ENCODE data around the gene RASGEF1C. TPM values are rescaled to one million over a fixed set of nuclear protein-coding genes. Genes with fewer than 3 reads are reported as not detected.

Gene RASGEF1C
- total and polyA plus RNA-seq, 2 of the 13 experiments (the other 11 are each of a cell fraction or from before 2014, with no cell fraction given): not detected

GRCh38 chr5:180126716-180127681 is 82.0 kb downstream of the RASGEF1C start (continued):
- TF ChIP-seq ZEB1 (IDR thresholded peaks at IDR 0.05; ENCODE audit: insufficient replicate concordance, low read depth) (no peak), ZNF703 (CRISPR knock-in tag; IDR thresholded peaks at IDR 0.05; ENCODE audit: borderline replicate concordance) (no peak), GABPB1 (CRISPR knock-in tag; IDR thresholded peaks at IDR 0.05) (peak; percentile 29; the same call in 1 of the 2 replicates), HOXA5 (CRISPR knock-in tag; IDR thresholded peaks at IDR 0.05) (0 out of 2 replicates have a peak, but pooled peaks have one; percentile 25), CAMTA2 (CRISPR knock-in tag; IDR thresholded peaks at IDR 0.05; ENCODE audit: borderline replicate concordance) (no peak), ZNF550 (CRISPR knock-in tag; IDR thresholded peaks at IDR 0.05; ENCODE audit: borderline replicate concordance) (no peak), KMT2A (CRISPR knock-in tag; IDR thresholded peaks at IDR 0.05) (no peak), ZNF589 (CRISPR knock-in tag; conservative IDR thresholded peaks at IDR 0.05) (no peak), ZBTB46 (CRISPR knock-in tag; IDR thresholded peaks at IDR 0.05; ENCODE audit: borderline replicate concordance) (no peak), ZNF569 (CRISPR knock-in tag; IDR thresholded peaks at IDR 0.05; ENCODE audit: borderline replicate concordance) (no peak), NONO (IDR thresholded peaks at IDR 0.05) (no peak), NONO (CRISPR knock-in tag; conservative IDR thresholded peaks at IDR 0.05) (no peak), REL (CRISPR knock-in tag; conservative IDR thresholded peaks at IDR 0.05) (no peak), FOSL2 (CRISPR knock-in tag; IDR thresholded peaks at IDR 0.05) (no peak)
- TF ChIP-seq, protein P1, sequence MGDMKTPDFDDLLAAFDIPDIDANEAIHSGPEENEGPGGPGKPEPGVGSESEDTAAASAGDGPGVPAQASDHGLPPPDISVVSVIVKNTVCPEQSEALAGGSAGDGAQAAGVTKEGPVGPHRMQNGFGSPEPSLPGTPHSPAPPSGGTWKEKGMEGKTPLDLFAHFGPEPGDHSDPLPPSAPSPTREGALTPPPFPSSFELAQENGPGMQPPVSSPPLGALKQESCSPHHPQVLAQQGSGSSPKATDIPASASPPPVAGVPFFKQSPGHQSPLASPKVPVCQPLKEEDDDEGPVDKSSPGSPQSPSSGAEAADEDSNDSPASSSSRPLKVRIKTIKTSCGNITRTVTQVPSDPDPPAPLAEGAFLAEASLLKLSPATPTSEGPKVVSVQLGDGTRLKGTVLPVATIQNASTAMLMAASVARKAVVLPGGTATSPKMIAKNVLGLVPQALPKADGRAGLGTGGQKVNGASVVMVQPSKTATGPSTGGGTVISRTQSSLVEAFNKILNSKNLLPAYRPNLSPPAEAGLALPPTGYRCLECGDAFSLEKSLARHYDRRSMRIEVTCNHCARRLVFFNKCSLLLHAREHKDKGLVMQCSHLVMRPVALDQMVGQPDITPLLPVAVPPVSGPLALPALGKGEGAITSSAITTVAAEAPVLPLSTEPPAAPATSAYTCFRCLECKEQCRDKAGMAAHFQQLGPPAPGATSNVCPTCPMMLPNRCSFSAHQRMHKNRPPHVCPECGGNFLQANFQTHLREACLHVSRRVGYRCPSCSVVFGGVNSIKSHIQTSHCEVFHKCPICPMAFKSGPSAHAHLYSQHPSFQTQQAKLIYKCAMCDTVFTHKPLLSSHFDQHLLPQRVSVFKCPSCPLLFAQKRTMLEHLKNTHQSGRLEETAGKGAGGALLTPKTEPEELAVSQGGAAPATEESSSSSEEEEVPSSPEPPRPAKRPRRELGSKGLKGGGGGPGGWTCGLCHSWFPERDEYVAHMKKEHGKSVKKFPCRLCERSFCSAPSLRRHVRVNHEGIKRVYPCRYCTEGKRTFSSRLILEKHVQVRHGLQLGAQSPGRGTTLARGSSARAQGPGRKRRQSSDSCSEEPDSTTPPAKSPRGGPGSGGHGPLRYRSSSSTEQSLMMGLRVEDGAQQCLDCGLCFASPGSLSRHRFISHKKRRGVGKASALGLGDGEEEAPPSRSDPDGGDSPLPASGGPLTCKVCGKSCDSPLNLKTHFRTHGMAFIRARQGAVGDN (CRISPR knock-in tag; IDR thresholded peaks at IDR 0.05): peak; percentile 42
- TF ChIP-seq, protein P2, sequence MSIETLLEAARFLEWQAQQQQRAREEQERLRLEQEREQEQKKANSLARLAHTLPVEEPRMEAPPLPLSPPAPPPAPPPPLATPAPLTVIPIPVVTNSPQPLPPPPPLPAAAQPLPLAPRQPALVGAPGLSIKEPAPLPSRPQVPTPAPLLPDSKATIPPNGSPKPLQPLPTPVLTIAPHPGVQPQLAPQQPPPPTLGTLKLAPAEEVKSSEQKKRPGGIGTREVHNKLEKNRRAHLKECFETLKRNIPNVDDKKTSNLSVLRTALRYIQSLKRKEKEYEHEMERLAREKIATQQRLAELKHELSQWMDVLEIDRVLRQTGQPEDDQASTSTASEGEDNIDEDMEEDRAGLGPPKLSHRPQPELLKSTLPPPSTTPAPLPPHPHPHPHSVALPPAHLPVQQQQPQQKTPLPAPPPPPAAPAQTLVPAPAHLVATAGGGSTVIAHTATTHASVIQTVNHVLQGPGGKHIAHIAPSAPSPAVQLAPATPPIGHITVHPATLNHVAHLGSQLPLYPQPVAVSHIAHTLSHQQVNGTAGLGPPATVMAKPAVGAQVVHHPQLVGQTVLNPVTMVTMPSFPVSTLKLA (IDR thresholded peaks at IDR 0.05): peak; percentile 79
- TF ChIP-seq, protein P3, sequence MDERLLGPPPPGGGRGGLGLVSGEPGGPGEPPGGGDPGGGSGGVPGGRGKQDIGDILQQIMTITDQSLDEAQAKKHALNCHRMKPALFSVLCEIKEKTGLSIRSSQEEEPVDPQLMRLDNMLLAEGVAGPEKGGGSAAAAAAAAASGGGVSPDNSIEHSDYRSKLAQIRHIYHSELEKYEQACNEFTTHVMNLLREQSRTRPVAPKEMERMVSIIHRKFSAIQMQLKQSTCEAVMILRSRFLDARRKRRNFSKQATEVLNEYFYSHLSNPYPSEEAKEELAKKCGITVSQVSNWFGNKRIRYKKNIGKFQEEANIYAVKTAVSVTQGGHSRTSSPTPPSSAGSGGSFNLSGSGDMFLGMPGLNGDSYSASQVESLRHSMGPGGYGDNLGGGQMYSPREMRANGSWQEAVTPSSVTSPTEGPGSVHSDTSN (CRISPR knock-in tag; IDR thresholded peaks at IDR 0.05): no peak
- TF ChIP-seq, protein P4, sequence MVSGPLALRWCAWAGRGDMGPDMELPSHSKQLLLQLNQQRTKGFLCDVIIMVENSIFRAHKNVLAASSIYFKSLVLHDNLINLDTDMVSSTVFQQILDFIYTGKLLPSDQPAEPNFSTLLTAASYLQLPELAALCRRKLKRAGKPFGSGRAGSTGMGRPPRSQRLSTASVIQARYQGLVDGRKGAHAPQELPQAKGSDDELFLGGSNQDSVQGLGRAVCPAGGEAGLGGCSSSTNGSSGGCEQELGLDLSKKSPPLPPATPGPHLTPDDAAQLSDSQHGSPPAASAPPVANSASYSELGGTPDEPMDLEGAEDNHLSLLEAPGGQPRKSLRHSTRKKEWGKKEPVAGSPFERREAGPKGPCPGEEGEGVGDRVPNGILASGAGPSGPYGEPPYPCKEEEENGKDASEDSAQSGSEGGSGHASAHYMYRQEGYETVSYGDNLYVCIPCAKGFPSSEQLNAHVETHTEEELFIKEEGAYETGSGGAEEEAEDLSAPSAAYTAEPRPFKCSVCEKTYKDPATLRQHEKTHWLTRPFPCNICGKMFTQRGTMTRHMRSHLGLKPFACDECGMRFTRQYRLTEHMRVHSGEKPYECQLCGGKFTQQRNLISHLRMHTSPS (CRISPR knock-in tag; IDR thresholded peaks at IDR 0.05; ENCODE audit: low read depth): no peak
